ENCODE results near the gene FBXL15.

DNA sequence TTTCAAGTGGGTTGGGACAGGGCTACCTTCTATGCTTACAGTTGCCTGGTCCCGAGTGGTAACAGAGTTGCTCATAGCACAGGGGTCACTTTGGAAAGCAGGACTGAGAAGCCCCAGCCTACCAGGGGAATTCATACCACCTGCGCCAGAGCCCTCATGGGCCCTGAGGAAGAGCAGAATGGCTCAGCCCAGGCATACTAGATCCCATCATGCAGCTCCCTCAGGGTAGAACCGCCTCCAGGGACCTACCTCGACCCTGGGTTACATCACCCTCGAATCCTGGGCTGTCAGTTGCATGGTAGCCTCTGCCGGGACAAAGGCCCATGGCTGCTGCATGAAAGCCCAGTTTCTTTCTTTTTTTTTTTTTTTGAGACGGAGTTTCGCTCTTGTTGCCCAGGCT, 8.8 kb downstream of the FBXL15 start:
- TF ChIP-seq, protein P1, sequence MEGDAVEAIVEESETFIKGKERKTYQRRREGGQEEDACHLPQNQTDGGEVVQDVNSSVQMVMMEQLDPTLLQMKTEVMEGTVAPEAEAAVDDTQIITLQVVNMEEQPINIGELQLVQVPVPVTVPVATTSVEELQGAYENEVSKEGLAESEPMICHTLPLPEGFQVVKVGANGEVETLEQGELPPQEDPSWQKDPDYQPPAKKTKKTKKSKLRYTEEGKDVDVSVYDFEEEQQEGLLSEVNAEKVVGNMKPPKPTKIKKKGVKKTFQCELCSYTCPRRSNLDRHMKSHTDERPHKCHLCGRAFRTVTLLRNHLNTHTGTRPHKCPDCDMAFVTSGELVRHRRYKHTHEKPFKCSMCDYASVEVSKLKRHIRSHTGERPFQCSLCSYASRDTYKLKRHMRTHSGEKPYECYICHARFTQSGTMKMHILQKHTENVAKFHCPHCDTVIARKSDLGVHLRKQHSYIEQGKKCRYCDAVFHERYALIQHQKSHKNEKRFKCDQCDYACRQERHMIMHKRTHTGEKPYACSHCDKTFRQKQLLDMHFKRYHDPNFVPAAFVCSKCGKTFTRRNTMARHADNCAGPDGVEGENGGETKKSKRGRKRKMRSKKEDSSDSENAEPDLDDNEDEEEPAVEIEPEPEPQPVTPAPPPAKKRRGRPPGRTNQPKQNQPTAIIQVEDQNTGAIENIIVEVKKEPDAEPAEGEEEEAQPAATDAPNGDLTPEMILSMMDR (optimal IDR thresholded peaks at IDR 0.05 in 1 of 3, IDR thresholded peaks at IDR 0.05 in 1 of 3, conservative IDR thresholded peaks at IDR 0.05 in 1 of 3; ENCODE audit: extremely low read depth in 1 of 3, insufficient read depth in 2 of 3, low read length in 3 of 3), result no peak
- TF ChIP-seq EZH2 (IDR thresholded peaks at IDR 0.05; ENCODE audit: low read length), result no peak

Data from keratinocyte (primary cell).